Tibial artery (tissue), 4 donors: ENCODE measurements around the gene STXBP2.
A peak's percentile ranks its signal among the peaks of the same experiment; 100 is the strongest.

Experiments used
- DNase-seq, 2 donors: peaks; one replicate each; pipeline ENCODE4 v3.0.0-alpha.2; 2019
- H3K27ac ChIP-seq, 2 donors: fragments of 200-600 bp; sonication (generic) in 1 of 2; 1 replicate in 1 of 2; 2 replicates in 1 of 2; pipeline ENCODE4 v1.5.1; 2018 to 2019; ENCODE audit warnings: mild to moderate bottlenecking in 1 of 2
- H3K27me3 ChIP-seq, 2 donors: fragments of 200-600 bp; sonication (generic) in 1 of 2; one replicate each; pipeline versions ENCODE4 v1.5.1 to v1.6.0; 2016 to 2019
- H3K36me3 ChIP-seq, 3 donors: fragments of 200-600 bp; sonication (generic) in 2 of 3; one replicate each; pipeline ENCODE4 v1.5.1; 2016 to 2019; ENCODE audit warnings: mild to moderate bottlenecking in 2 of 3
- H3K4me1 ChIP-seq, 4 donors: fragments of 200-600 bp; sonication (generic) in 2 of 4; 1 replicate in 3 of 4; 2 replicates in 1 of 4; pipeline ENCODE4 v1.5.1; 2016 to 2019
- H3K4me3 ChIP-seq, 2 donors: fragments of 200-600 bp; sonication (generic) in 1 of 2; 1 replicate in 1 of 2; 2 replicates in 1 of 2; pipeline ENCODE4 v1.5.1; 2018 to 2019; ENCODE audit warnings: mild to moderate bottlenecking in 2 of 2
- H3K9me3 ChIP-seq, 3 donors: fragments of 200-600 bp; sonication (generic) in 1 of 3; one replicate each; pipeline ENCODE4 v1.5.1; 2016 to 2019
- intact Hi-C: fragments of 100-400 bp; cut with DNase I; formaldehyde crosslinking; loops from one replicate; pipeline ENCODE4 v1.15.0; 2023; ENCODE audit warnings: low total_unique reads
- TF ChIP-seq, protein P1 (sequence below), 2 experiments: fragments of 200-600 bp in 1 of 2; fragments of 450-650 bp in 1 of 2; IDR thresholded peaks; one replicate each; pipeline ENCODE4 v1.5.1; 2017 to 2019; ENCODE audit warnings: antibody characterized with exemption in 2 of 2, mild to moderate bottlenecking in 1 of 2, moderate library complexity in 1 of 2

STXBP2 gene

DNA sequence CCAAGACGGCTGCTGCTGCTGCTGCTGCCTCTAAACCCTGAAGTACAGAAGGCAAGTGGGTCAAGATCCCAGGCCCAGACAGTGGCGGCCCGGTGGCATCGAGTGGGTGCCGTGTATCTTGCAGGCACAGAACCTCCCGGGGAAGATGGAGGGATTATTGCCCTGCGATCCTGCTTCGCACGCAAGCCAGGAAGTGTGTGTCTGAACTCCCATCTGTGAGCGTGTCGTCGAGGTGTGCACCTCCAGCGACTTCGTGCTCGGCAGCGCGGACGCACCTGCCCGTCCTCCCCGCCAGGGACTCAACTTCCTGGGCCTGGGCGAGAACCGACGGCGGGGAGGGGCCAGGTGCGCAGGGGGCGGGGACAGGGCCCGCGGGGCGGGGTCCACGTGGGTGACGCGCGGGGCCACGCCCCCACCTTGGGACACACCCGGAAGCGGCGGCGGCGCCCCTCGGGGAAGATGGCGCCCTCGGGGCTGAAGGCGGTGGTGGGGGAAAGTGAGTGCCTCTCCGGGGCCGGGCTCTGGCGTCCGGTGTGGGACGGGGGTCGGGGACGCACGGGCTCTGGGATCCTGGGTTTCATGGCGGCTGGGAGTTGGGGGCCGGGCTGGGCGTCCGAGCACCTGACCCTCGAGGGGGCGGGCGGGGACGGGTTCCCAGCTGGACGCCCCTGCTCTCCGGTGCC, at the start of gene STXBP2:
Gene STXBP2, plus strand, starts transcription at position 420 of the 683 bp plus-strand sequence. Its CDS starts 40 bp downstream, at position 460.
- Histone ChIP-seq H3K27me3 (peaks cover 0 to 42% of the 10 kb centered on the region in 2 donors), H3K9me3 (no peaks in the 10 kb centered on the region), H3K36me3 (peaks cover 0 to 14% (median 0%) of the 10 kb centered on the region in 3 donors), H3K4me3 (peak within 1 kb of the TSS; percentile 35 to 44), H3K27ac (no peak within 1 kb of the TSS), H3K4me1 (peaks cover 0 to 12% (median 1%) of the 10 kb centered on the region in 4 donors)
- intact Hi-C loops: no loop called here
- peak in 1 of 2 donors; percentile 44 for DNase-seq
- TF ChIP-seq, protein P1, sequence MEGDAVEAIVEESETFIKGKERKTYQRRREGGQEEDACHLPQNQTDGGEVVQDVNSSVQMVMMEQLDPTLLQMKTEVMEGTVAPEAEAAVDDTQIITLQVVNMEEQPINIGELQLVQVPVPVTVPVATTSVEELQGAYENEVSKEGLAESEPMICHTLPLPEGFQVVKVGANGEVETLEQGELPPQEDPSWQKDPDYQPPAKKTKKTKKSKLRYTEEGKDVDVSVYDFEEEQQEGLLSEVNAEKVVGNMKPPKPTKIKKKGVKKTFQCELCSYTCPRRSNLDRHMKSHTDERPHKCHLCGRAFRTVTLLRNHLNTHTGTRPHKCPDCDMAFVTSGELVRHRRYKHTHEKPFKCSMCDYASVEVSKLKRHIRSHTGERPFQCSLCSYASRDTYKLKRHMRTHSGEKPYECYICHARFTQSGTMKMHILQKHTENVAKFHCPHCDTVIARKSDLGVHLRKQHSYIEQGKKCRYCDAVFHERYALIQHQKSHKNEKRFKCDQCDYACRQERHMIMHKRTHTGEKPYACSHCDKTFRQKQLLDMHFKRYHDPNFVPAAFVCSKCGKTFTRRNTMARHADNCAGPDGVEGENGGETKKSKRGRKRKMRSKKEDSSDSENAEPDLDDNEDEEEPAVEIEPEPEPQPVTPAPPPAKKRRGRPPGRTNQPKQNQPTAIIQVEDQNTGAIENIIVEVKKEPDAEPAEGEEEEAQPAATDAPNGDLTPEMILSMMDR (IDR thresholded peaks at IDR 0.05): no peak

DNA sequence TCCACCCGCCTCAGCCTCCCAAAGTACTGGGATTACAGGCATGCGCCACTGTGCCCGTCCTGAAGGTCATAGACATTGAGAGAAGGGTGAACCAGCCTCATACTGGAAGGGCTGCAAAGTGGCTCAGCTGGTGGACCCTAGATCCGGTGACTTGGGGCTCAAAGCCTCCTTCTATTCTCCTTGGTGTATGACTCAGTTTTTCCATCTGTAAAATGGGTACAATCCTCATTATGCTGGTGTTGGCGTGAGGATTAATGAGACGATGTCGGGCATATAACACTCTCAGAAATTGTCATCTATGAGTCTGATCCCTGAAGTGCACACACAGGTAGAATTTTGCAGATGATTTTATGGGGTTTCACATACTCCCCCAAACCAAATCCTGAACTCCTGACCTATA, 47.1 kb upstream of the STXBP2 start:
- no peaks in the 10 kb centered on the region for H3K9me3 ChIP-seq
- H3K4me3 ChIP-seq: no peak overlapping the region
- TF ChIP-seq, protein P1 (IDR thresholded peaks at IDR 0.05): no peak
- intact Hi-C loops: no loop called here
- H3K4me1 ChIP-seq: no peaks in the 10 kb centered on the region
- DNase-seq: no peak
- peaks cover 0 to 30% of the 10 kb centered on the region in 2 donors for H3K27me3 ChIP-seq
- H3K27ac ChIP-seq: no peak overlapping the region
- H3K36me3 ChIP-seq: no peaks in the 10 kb centered on the region

DNA sequence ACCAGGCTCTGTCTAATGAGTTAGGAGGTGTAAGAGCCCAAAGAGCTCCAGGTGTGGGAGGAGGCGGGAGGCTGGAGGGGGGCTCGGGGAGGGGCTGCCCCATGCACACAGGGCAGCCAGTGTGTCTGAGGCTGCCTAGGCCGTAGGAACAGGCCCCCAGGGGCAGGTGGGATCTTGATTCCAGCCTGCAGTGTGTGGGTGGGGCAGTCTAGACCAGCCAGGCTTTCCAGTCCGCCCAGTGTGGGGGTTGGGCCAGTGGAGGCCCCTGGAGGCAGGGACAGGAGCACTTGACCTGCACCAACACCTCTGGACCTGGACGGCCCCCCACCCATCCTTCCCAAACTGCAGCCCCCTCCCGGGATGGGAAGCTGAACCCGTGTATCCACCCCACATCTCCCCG, 46.7 kb upstream of the STXBP2 start:
- TF ChIP-seq, protein P1 (IDR thresholded peaks at IDR 0.05): no peak
- Histone ChIP-seq H3K27me3 (peaks cover 0 to 34% of the 10 kb centered on the region in 2 donors), H3K27ac (no peak overlapping the region), H3K9me3 (no peaks in the 10 kb centered on the region), H3K4me3 (no peak overlapping the region), H3K36me3 (no peaks in the 10 kb centered on the region), H3K4me1 (no peaks in the 10 kb centered on the region)
- intact Hi-C loops: no loop called here
- DNase-seq: no peak

DNA sequence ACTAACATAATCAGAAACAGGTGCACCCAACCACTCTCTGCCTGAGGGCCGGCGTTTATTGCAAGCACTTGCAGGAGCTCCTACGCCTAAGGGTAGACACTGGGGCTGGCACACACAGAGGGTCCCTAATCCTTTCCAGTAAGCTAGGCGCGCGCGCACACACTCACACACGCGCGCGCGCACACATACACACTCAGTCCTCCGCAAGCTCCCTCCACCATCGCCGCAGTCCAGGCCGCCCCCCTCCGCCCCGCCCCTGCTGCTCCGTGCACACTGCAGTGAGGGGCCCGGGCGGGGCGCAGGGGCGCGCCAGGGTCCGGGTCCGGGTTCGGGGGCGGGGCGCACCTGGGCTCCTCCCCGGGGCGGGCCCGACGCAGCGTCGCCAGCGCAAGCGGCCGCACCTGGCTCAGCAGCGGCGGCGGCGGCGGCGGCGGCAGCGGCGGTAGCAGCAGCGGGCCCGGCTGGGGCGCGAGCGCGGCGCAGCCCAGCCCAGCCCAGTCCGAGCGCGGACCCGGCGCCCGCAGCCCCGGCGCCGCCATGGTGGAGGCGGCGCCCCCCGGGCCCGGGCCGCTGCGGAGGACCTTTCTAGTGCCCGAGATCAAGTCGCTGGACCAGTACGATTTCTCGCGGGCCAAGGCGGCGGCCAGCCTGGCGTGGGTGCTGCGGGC, 41.3 kb upstream of the STXBP2 start, which contains the start of gene CAMSAP3:
Gene CAMSAP3, plus strand, starts transcription at position 398 of the 668 bp plus-strand sequence. Its CDS starts 140 bp downstream, at position 538.
- no peak within 1 kb of the TSS for H3K27ac ChIP-seq
- H3K9me3 ChIP-seq: no peaks in the 10 kb centered on the region
- H3K4me1 ChIP-seq: peaks cover 0 to 14% (median 6%) of the 10 kb centered on the region in 4 donors
- intact Hi-C loops: no loop called here
- no peak for DNase-seq
- H3K4me3 ChIP-seq: peak within 1 kb of the TSS in 1 of 2 donors; percentile 18
- peaks cover 3 to 62% of the 10 kb centered on the region in 2 donors for H3K27me3 ChIP-seq
- no peaks in the 10 kb centered on the region for H3K36me3 ChIP-seq
- TF ChIP-seq, protein P1 (IDR thresholded peaks at IDR 0.05): no peak

DNA sequence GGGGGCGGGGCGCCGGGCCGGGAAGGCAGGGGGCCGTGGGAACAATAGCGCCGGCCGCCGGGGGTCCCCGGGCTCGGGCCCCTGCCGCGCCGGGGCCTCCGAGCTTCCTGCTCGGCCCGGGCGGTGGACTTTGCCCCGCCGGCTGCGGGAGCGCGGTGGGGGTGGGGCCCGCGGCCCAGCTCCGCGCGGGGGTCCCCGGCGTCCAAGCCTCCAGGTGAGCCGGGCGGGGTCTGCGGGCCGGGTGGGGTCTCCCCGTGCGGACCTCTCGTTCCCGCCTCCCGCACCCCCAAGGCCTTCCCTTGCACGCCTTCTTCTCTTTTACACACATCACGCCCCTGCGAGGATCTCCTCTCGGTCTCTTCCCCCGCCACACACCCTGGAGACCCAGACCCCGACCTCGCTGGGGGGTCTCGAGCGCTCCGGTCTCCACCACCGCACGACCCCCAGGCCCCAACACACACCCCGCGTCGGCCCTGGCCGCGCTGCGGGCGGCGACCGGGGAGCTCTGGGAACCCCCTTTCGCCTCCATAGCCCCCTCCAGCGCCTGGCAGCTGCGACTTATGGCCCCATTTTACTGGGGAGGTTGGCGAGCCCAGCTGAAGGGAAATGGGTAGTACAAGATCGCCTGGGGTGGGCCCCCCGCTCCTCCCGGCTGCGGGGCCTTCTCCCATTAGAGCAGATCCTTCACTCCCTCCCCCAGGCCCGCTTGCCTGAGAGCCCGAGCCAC, 40.5 kb upstream of the STXBP2 start:
- no peaks in the 10 kb centered on the region for H3K36me3 ChIP-seq
- no peak for DNase-seq
- no peak overlapping the region for H3K27ac ChIP-seq
- H3K27me3 ChIP-seq: peaks cover 3 to 56% of the 10 kb centered on the region in 2 donors
- intact Hi-C loops: no loop called here
- TF ChIP-seq, protein P1 (IDR thresholded peaks at IDR 0.05): no peak
- H3K4me1 ChIP-seq: peaks cover 0 to 14% (median 6%) of the 10 kb centered on the region in 4 donors
- peak overlapping the region in 1 of 2 donors; percentile 18 for H3K4me3 ChIP-seq
- no peaks in the 10 kb centered on the region for H3K9me3 ChIP-seq
